HepG2 (cell line): ENCODE measurements around the gene RREB1. TPM values are rescaled to one million over a fixed set of nuclear protein-coding genes. Genes with fewer than 3 reads are reported as not detected.

Experiments used
- ARNT2 ChIP-seq: sonication (generic); formaldehyde crosslinking; IDR thresholded peaks from 2 replicates; pipeline ENCODE4 v1.8.0; 2022; ENCODE audit warnings: mild to moderate bottlenecking, low read depth, missing genetic modification reagents, moderate library complexity
- ARNTL ChIP-seq: sonication (generic); formaldehyde crosslinking; IDR thresholded peaks from 2 replicates; pipeline ENCODE4 v1.4.0; 2020; ENCODE audit warnings: mild to moderate bottlenecking, missing genetic modification reagents
- ATAD3A ChIP-seq: sonication (generic); formaldehyde crosslinking; IDR thresholded peaks from 2 replicates; pipeline ENCODE4 v1.4.0; 2020; ENCODE audit warnings: missing genetic modification reagents
- ATF4 ChIP-seq, 2 experiments: fragments of 450-650 bp in 1 of 2; sonication (generic) in 1 of 2; formaldehyde crosslinking; IDR thresholded peaks; 2 replicates each; pipeline versions ENCODE4 v1.5.0 to v1.8.0; 2020 to 2022; ENCODE audit warnings: mild to moderate bottlenecking in 1 of 2, missing genetic modification reagents in 1 of 2
- CBX1 ChIP-seq: IDR thresholded peaks from one replicate; pipeline ENCODE4 v1.6.1; 2016; ENCODE audit warnings: antibody characterized with exemption, low read depth
- FLYWCH1 ChIP-seq: sonication (generic); formaldehyde crosslinking; IDR thresholded peaks from 2 replicates; pipeline ENCODE4 v1.8.1; 2023; ENCODE audit warnings: mild to moderate bottlenecking, missing genetic modification reagents
- FOSL2 ChIP-seq: sonication (generic); formaldehyde crosslinking; IDR thresholded peaks from 2 replicates; pipeline ENCODE4 v1.4.0; 2020; ENCODE audit warnings: missing genetic modification reagents
- GATAD2A ChIP-seq: IDR thresholded peaks from 2 replicates; pipeline ENCODE4 v1.6.1; 2016
- KDM3A ChIP-seq: IDR thresholded peaks from 2 replicates; pipeline ENCODE4 v1.6.1; 2018; ENCODE audit warnings: low read depth, missing compliant biosample characterization
- KLF11 ChIP-seq: IDR thresholded peaks from 2 replicates; pipeline ENCODE4 v1.6.1; 2016; ENCODE audit warnings: missing compliant biosample characterization
- MAFK ChIP-seq, 2 experiments: IDR thresholded peaks in 1 of 2; conservative IDR thresholded peaks in 1 of 2; 2 replicates each; pipeline ENCODE4 v1.6.1; 2011; ENCODE audit warnings: improper control_type of control experiment in 2 of 2, low read length in 2 of 2
- MAX ChIP-seq: IDR thresholded peaks from 2 replicates; pipeline ENCODE4 v1.6.1; 2012; ENCODE audit warnings: inconsistent platforms
- NFYC ChIP-seq: IDR thresholded peaks from 2 replicates; pipeline ENCODE4 v1.6.1; 2016; ENCODE audit warnings: missing genetic modification reagents, missing compliant biosample characterization
- PPARG ChIP-seq: conservative IDR thresholded peaks from 2 replicates; pipeline ENCODE4 v1.6.1; 2016; ENCODE audit warnings: missing biosample characterization, missing genetic modification reagents
- PREB ChIP-seq: sonication (generic); formaldehyde crosslinking; IDR thresholded peaks from 2 replicates; pipeline ENCODE4 v1.4.0; 2020; ENCODE audit warnings: missing genetic modification reagents
- RNF219 ChIP-seq: sonication (generic); formaldehyde crosslinking; IDR thresholded peaks from 2 replicates; pipeline ENCODE4 v1.5.0; 2020; ENCODE audit warnings: mild to moderate bottlenecking, missing genetic modification reagents
- SNAPC5 ChIP-seq: sonication (generic); formaldehyde crosslinking; IDR thresholded peaks from 2 replicates; pipeline ENCODE4 v1.8.1; 2023; ENCODE audit warnings: mild to moderate bottlenecking, missing genetic modification reagents, borderline replicate concordance
- UBTF ChIP-seq: sonication (generic); formaldehyde crosslinking; IDR thresholded peaks from 2 replicates; pipeline ENCODE4 v1.4.0; 2020; ENCODE audit warnings: mild to moderate bottlenecking, missing genetic modification reagents
- ZNF138 ChIP-seq: sonication (generic); formaldehyde crosslinking; IDR thresholded peaks from 2 replicates; pipeline ENCODE4 v1.5.0; 2020; ENCODE audit warnings: mild to moderate bottlenecking, low read depth, missing genetic modification reagents
- ZNF446 ChIP-seq: sonication (generic); formaldehyde crosslinking; IDR thresholded peaks from 2 replicates; pipeline ENCODE4 v1.5.0; 2020; ENCODE audit warnings: mild to moderate bottlenecking, missing genetic modification reagents
- ZNF770 ChIP-seq: sonication (generic); formaldehyde crosslinking; IDR thresholded peaks from 2 replicates; pipeline ENCODE4 v1.5.0; 2020; ENCODE audit warnings: mild to moderate bottlenecking, missing genetic modification reagents
- polyA plus RNA-seq, 8 experiments: library from polyadenylated mRNA; depleted of rRNA in 3 of 8; stranded (reverse) in 7 of 8; unstranded in 1 of 8; fragments of >200 nt; fragmentation: Illumina TruSeq in 4 of 8; extraction: Trizol in 4 of 8; gene quantifications; 2 replicates each; pipeline versions ENCODE4 v1.2.1 to v1.2.3, GENCODE V29; 2011 to 2016; ENCODE audit warnings: low read depth in 4 of 8, missing spikeins in 1 of 8, mixed read lengths in 1 of 8; ENCODE audit not compliant: insufficient read depth in 1 of 8
- total RNA-seq, 5 experiments: library from RNA; depleted of rRNA; stranded (reverse); fragments of >200 nt; fragmentation: Illumina TruSeq; extraction: Trizol; gene quantifications; 2 replicates each; pipeline ENCODE4 v1.2.3, GENCODE V29; 2016; ENCODE audit warnings: low read depth in 1 of 5

Gene RREB1
- total and polyA plus RNA-seq, 2 of the 13 experiments (the other 11 are each of a cell fraction or from before 2014, with no cell fraction given): 6.1 to 23.2 TPM

GRCh38 chr6:7108964-7109836 is 1.4 kb downstream of the RREB1 start (continued):
- TF ChIP-seq FLYWCH1 (CRISPR knock-in tag): no peak
- 0 out of 4 replicates have a peak, but pooled peaks of 1 of the 2 experiments have one; percentile 21 for TF ChIP-seq ATF4 (CRISPR knock-in tag; IDR thresholded peaks at IDR 0.05)
- TF ChIP-seq RNF219 (CRISPR knock-in tag): no peak
- TF ChIP-seq ZNF138 (CRISPR knock-in tag): no peak
- no peak for TF ChIP-seq CBX1
- no peak for TF ChIP-seq KLF11 (CRISPR knock-in tag)
- no peak for TF ChIP-seq UBTF
- 0 out of 2 replicates have a peak, but pooled peaks have one; percentile 13 for TF ChIP-seq PPARG (CRISPR knock-in tag)
- TF ChIP-seq NFYC: peak; percentile 37; the same call in 1 of the 2 replicates
- TF ChIP-seq PREB: no peak
- no peak for TF ChIP-seq KDM3A (CRISPR knock-in tag)
- TF ChIP-seq ATAD3A (CRISPR knock-in tag): no peak
- peak; percentile 37; the same call in 1 of the 2 replicates for TF ChIP-seq GATAD2A
- no peak for TF ChIP-seq ARNTL (CRISPR knock-in tag)
- TF ChIP-seq FOSL2: no peak
- TF ChIP-seq MAFK (conservative IDR thresholded peaks at IDR 0.05 in 1 of 2, IDR thresholded peaks at IDR 0.05 in 1 of 2; ENCODE audit: low read length in 2 of 2): peak; percentile 99
- peak; percentile 45 for TF ChIP-seq MAX
- TF ChIP-seq ARNT2 (CRISPR knock-in tag): no peak
- no peak for TF ChIP-seq ZNF770
- TF ChIP-seq ZNF446 (CRISPR knock-in tag): peak; percentile 59; the same call in 1 of the 2 replicates
- no peak for TF ChIP-seq SNAPC5 (CRISPR knock-in tag)
